Tibial artery (tissue), 4 donors: ENCODE results near the gene IFT43.

Experiments
- DNase-seq, 2 donors: peaks; one replicate each; pipeline ENCODE4 v3.0.0-alpha.2; 2019
- H3K27ac ChIP-seq, 2 donors: fragments of 200-600 bp; sonication (generic) in 1 of 2; 1 replicate in 1 of 2; 2 replicates in 1 of 2; pipeline ENCODE4 v1.5.1; 2018 to 2019; ENCODE audit warnings: mild to moderate bottlenecking in 1 of 2
- H3K27me3 ChIP-seq, 2 donors: fragments of 200-600 bp; sonication (generic) in 1 of 2; one replicate each; pipeline versions ENCODE4 v1.5.1 to v1.6.0; 2016 to 2019
- H3K36me3 ChIP-seq, 3 donors: fragments of 200-600 bp; sonication (generic) in 2 of 3; one replicate each; pipeline ENCODE4 v1.5.1; 2016 to 2019; ENCODE audit warnings: mild to moderate bottlenecking in 2 of 3
- H3K4me1 ChIP-seq, 4 donors: fragments of 200-600 bp; sonication (generic) in 2 of 4; 1 replicate in 3 of 4; 2 replicates in 1 of 4; pipeline ENCODE4 v1.5.1; 2016 to 2019
- H3K4me3 ChIP-seq, 2 donors: fragments of 200-600 bp; sonication (generic) in 1 of 2; 1 replicate in 1 of 2; 2 replicates in 1 of 2; pipeline ENCODE4 v1.5.1; 2018 to 2019; ENCODE audit warnings: mild to moderate bottlenecking in 2 of 2
- H3K9me3 ChIP-seq, 3 donors: fragments of 200-600 bp; sonication (generic) in 1 of 3; one replicate each; pipeline ENCODE4 v1.5.1; 2016 to 2019
- intact Hi-C: fragments of 100-400 bp; cut with DNase I; formaldehyde crosslinking; loops from one replicate; pipeline ENCODE4 v1.15.0; 2023; ENCODE audit warnings: low total_unique reads
- TF ChIP-seq, protein P1 (sequence below), 2 experiments: fragments of 200-600 bp in 1 of 2; fragments of 450-650 bp in 1 of 2; IDR thresholded peaks; one replicate each; pipeline ENCODE4 v1.5.1; 2017 to 2019; ENCODE audit warnings: antibody characterized with exemption in 2 of 2, mild to moderate bottlenecking in 1 of 2, moderate library complexity in 1 of 2

IFT43 gene

DNA sequence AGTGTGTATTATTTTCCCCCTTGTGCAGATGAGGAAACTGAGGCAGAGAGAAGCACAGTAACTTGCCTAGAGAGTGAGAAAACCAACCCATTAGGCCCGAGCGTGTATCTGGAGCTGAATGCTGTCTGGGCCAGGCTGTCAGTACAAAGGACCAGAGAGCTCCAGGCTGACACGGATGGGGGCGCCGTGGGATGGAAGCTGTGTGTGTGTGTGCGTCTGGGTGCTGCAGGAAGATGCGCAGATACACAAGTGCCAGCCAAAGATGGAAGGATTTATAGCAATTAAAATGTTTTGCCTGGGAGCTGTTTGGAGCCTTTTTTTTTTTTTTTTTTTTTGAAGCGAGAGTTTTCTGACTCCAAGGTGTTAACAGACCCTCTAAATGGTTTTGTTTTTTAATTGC is 112.5 kb downstream of the IFT43 start:
- H3K27ac ChIP-seq = no peak overlapping the region
- no peak overlapping the region for H3K4me3 ChIP-seq
- TF ChIP-seq, protein P1, sequence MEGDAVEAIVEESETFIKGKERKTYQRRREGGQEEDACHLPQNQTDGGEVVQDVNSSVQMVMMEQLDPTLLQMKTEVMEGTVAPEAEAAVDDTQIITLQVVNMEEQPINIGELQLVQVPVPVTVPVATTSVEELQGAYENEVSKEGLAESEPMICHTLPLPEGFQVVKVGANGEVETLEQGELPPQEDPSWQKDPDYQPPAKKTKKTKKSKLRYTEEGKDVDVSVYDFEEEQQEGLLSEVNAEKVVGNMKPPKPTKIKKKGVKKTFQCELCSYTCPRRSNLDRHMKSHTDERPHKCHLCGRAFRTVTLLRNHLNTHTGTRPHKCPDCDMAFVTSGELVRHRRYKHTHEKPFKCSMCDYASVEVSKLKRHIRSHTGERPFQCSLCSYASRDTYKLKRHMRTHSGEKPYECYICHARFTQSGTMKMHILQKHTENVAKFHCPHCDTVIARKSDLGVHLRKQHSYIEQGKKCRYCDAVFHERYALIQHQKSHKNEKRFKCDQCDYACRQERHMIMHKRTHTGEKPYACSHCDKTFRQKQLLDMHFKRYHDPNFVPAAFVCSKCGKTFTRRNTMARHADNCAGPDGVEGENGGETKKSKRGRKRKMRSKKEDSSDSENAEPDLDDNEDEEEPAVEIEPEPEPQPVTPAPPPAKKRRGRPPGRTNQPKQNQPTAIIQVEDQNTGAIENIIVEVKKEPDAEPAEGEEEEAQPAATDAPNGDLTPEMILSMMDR (IDR thresholded peaks at IDR 0.05) = no peak
- H3K4me1 ChIP-seq = peaks cover 0 to 16% (median 10%) of the 10 kb centered on the region in 4 donors
- no peak for DNase-seq
- no peaks in the 10 kb centered on the region for H3K36me3 ChIP-seq
- intact Hi-C loops = no loop called here
- H3K9me3 ChIP-seq = no peaks in the 10 kb centered on the region
- peaks cover 0 to 17% of the 10 kb centered on the region in 2 donors for H3K27me3 ChIP-seq

DNA sequence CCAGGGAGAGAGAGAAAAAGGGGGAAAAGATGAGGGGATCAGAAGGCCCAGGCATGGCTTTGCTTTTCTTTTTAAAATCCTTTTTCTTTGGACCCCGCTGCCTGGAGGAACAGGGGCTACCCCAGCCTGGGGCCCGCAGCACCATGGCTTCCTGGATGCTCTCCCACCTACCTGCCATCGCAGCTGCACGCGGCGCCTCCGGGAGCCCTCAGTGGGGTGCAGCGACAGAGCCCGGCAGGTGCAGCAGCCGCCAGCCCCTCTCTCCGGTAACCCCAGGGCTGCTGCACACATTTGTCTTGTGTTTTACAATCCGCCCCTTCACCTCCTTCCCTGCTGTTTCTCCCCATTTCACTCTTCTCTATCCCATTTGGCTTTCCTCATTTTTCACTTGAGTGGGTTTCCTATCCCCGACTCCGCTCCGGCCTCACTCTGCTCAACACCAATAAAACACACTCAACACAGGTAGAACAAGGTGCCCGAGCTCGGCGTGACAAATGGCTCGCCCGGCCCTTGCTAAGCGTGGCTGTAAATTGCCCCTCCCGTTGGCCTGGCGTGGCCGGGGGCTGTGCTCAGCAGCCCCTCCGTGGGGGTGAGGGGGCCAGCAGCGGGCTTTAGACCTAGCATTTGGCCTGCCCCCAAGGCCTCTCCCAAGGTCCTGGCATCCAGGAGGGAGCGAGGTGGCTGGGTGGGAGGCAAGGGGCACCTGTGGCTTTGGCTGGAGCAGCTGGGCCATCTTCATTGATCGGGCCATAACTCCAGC is 113.5 kb downstream of the IFT43 start:
- TF ChIP-seq, protein P1 (IDR thresholded peaks at IDR 0.05) = no peak

DNA sequence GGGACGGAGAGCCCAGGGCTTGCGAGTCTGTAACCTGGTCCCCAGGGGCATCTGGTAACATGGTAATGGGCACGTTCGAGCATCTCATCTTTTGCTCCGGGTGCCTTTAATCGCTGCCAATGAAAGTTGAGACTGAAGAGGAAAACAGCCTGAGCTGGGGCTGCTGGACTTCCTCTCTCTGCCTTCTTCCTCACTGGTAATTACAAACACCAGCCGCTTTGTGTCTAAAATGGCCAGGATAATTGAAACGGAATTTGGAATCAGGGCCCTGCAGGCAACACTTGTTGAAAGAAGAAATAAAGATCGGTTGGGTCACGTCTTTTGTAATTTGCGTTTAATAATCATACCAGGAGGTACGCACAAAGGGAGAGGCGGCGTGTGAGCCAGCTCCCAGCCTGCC is 114.7 kb downstream of the IFT43 start:
- Histone ChIP-seq H3K4me3 (no peak overlapping the region), H3K4me1 (peaks cover 0 to 16% (median 10%) of the 10 kb centered on the region in 4 donors), H3K27ac (no peak overlapping the region), H3K36me3 (no peaks in the 10 kb centered on the region), H3K27me3 (peaks cover 0 to 19% of the 10 kb centered on the region in 2 donors), H3K9me3 (no peaks in the 10 kb centered on the region)
- intact Hi-C loops = no loop called here
- DNase-seq = no peak
- TF ChIP-seq, protein P1 (IDR thresholded peaks at IDR 0.05) = no peak

More for the DNA sequence above, 113.5 kb downstream of the IFT43 start:
- H3K27ac ChIP-seq = no peak overlapping the region
- intact Hi-C loops = no loop called here
- no peaks in the 10 kb centered on the region for H3K9me3 ChIP-seq
- no peak for DNase-seq
- no peaks in the 10 kb centered on the region for H3K36me3 ChIP-seq
- H3K27me3 ChIP-seq = peaks cover 0 to 19% of the 10 kb centered on the region in 2 donors
- no peak overlapping the region for H3K4me3 ChIP-seq
- peaks cover 0 to 16% (median 10%) of the 10 kb centered on the region in 4 donors for H3K4me1 ChIP-seq

DNA sequence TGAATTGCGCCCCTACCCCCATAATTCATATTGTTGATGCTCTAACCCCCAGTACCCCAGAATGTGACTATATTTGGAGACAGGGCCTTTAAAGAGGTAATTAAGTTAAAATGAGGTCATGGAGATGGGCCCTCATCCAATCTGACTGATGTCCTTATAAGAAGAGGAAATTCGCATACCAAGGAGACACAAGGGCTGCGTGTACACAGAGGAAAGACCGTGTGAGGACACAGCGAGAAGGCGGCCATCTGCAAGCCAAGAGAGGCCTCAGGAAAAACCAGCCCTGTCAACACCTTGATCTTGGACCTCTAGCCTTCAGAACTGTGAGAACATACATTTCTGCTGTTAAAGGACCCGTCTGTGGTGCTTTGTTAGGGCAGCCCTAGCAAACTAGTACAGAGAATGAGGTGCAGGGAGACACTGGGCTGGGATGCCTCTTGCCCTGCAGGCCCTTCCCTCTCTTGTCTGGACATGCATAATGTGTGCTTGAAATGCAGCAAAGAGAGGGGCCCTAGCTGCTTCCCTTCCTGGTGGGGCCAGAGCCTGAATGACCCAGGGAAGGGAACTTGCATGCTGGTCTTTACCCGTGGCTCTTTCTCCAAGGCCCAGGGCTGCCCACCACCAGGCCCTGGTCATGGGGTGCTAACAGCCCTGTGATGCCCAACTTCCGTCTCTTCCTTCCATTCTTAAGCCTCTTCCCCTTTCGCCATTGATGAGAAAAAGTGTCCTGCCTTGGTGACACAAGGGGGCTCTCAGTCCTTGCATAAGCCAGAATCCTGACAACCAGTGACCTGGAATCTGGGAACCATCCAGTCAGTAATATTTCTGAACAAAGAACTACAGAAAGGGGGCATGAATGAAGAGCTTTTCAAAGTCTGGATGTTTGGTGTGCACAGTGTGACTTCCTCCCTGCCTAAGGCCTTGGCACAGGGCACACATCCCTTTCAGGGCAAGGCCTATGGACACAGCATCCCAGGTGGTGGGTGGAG is 116.1 kb downstream of the IFT43 start:
- Histone ChIP-seq H3K4me3 (no peak overlapping the region), H3K27me3 (peaks cover 0 to 19% of the 10 kb centered on the region in 2 donors)
- intact Hi-C loops = no loop called here

DNA sequence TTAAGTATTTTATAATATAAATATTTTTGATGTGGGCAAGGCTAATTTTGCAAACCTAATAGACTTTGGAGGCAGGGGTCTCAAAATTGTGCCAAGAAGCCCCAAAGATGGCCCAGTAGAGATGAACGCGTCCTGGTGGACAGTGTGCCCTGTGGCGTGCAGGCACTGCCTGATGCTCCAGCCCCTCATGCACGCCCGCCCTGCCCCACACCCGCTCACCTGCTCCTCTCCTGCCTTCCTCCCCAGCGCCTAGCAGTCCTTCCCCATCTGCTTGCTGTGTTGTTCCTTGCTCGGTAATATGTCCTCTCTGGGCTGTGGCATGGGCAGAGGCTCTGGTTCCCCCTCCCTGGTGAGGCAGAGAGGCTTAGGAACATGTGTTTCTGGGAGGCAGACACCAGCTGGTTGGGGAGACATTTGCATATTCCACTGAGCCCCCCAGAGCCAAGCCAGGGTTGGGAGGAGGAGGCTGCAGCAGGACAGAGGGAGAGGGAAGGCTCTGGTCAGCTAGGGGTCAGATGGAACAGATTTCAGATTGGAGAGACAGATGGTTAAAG is 119.3 kb downstream of the IFT43 start:
- TF ChIP-seq, protein P1 (IDR thresholded peaks at IDR 0.05) = no peak
- Histone ChIP-seq H3K4me3 (no peak overlapping the region), H3K27ac (no peak overlapping the region), H3K4me1 (peaks cover 0 to 16% (median 10%) of the 10 kb centered on the region in 4 donors), H3K27me3 (peaks cover 0 to 9% of the 10 kb centered on the region in 2 donors), H3K36me3 (no peaks in the 10 kb centered on the region), H3K9me3 (no peaks in the 10 kb centered on the region)
- no peak for DNase-seq
- intact Hi-C loops = no loop called here

More for the DNA sequence above, 116.1 kb downstream of the IFT43 start:
- Histone ChIP-seq H3K36me3 (no peaks in the 10 kb centered on the region), H3K4me1 (peaks cover 0 to 16% (median 10%) of the 10 kb centered on the region in 4 donors), H3K27ac (no peak overlapping the region), H3K9me3 (no peaks in the 10 kb centered on the region)
- TF ChIP-seq, protein P1 (IDR thresholded peaks at IDR 0.05) = no peak
- no peak for DNase-seq
